IPS-20b (cell line): ENCODE measurements around the gene PLD1.

ENCODE experiments used
- H3K27ac ChIP-seq: one replicate; pipeline ENCODE4 v1.5.1; 2013; ENCODE audit warnings: low read length
- H3K27me3 ChIP-seq: 2 replicates; pipeline ENCODE4 v1.6.1; 2013; ENCODE audit warnings: mild to moderate bottlenecking, low read length, inconsistent platforms; ENCODE audit not compliant: insufficient read depth
- H3K36me3 ChIP-seq: 2 replicates; pipeline ENCODE4 v1.6.1; 2013; ENCODE audit warnings: low read depth, mild to moderate bottlenecking, inconsistent platforms, low read length, moderate library complexity; ENCODE audit not compliant: insufficient read depth
- H3K4me1 ChIP-seq: 2 replicates; pipeline ENCODE4 v1.6.1; 2013; ENCODE audit warnings: mild to moderate bottlenecking, control low read depth, inconsistent platforms, low read length, moderate library complexity; ENCODE audit not compliant: insufficient read depth
- H3K4me3 ChIP-seq: 2 replicates; pipeline ENCODE4 v1.5.1; 2013; ENCODE audit warnings: mild to moderate bottlenecking, low read length, inconsistent platforms
- H3K9ac ChIP-seq: 2 replicates; pipeline ENCODE4 v1.6.1; 2013; ENCODE audit warnings: low read depth, mild to moderate bottlenecking, inconsistent platforms, low read length, moderate library complexity
- H3K9me3 ChIP-seq: 2 replicates; pipeline ENCODE4 v1.6.1; 2013; ENCODE audit warnings: mild to moderate bottlenecking, low read depth, low read length, inconsistent platforms; ENCODE audit not compliant: insufficient read depth

The PLD1 gene

GRCh38 chr3:171811913-171812335 is 1.6 kb upstream of the PLD1 start:
- Histone ChIP-seq H3K27ac (no peak overlapping the region), H3K9ac (no peak overlapping the region), H3K4me3 (no peak overlapping the region)

GRCh38 chr3:171811295-171811912 is 1.1 kb upstream of the PLD1 start:
- no peak overlapping the region for H3K27ac ChIP-seq
- no peak overlapping the region for H3K9ac ChIP-seq
- H3K36me3 ChIP-seq: no peaks in the 10 kb centered on the region
- no peaks in the 10 kb centered on the region for H3K9me3 ChIP-seq
- no peak overlapping the region for H3K4me3 ChIP-seq
- H3K27me3 ChIP-seq: peaks cover 39% of the 10 kb centered on the region
- H3K4me1 ChIP-seq: no peaks in the 10 kb centered on the region

More at GRCh38 chr3:171811913-171812335, 1.6 kb upstream of the PLD1 start:
- Histone ChIP-seq H3K36me3 (no peaks in the 10 kb centered on the region), H3K4me1 (no peaks in the 10 kb centered on the region), H3K9me3 (no peaks in the 10 kb centered on the region), H3K27me3 (peaks cover 39% of the 10 kb centered on the region)

GRCh38 chr3:171810629-171811294 is 479 bp upstream of the PLD1 start:
- Histone ChIP-seq H3K27ac (no peak overlapping the region), H3K9me3 (no peaks in the 10 kb centered on the region), H3K4me3 (peak overlapping the region; percentile 74), H3K27me3 (peaks cover 39% of the 10 kb centered on the region), H3K36me3 (no peaks in the 10 kb centered on the region), H3K4me1 (no peaks in the 10 kb centered on the region), H3K9ac (no peak overlapping the region)

GRCh38 chr3:171809611-171809860 is 747 bp downstream of the PLD1 start:
- peaks cover 39% of the 10 kb centered on the region for H3K27me3 ChIP-seq
- no peaks in the 10 kb centered on the region for H3K4me1 ChIP-seq
- H3K9me3 ChIP-seq: no peaks in the 10 kb centered on the region
- H3K4me3 ChIP-seq: peak overlapping the region; percentile 74
- H3K27ac ChIP-seq: no peak overlapping the region
- no peaks in the 10 kb centered on the region for H3K36me3 ChIP-seq
- H3K9ac ChIP-seq: no peak overlapping the region

GRCh38 chr3:171807806-171808205 is 2.5 kb downstream of the PLD1 start:
- Histone ChIP-seq H3K4me1 (no peaks in the 10 kb centered on the region), H3K27ac (no peak overlapping the region), H3K9ac (no peak overlapping the region), H3K4me3 (no peak overlapping the region), H3K27me3 (peaks cover 39% of the 10 kb centered on the region), H3K9me3 (no peaks in the 10 kb centered on the region), H3K36me3 (no peaks in the 10 kb centered on the region)

- Histone ChIP-seq H3K4me3 (no peak overlapping the region), H3K36me3 (no peaks in the 10 kb centered on the region), H3K9me3 (no peaks in the 10 kb centered on the region), H3K27me3 (peaks cover 37% of the 10 kb centered on the region), H3K4me1 (no peaks in the 10 kb centered on the region), H3K27ac (no peak overlapping the region), H3K9ac (no peak overlapping the region)
Measured at GRCh38 chr3:171807129-171807675, 3.1 kb downstream of the PLD1 start.

GRCh38 chr3:171806200-171807128 is 3.8 kb downstream of the PLD1 start:
- Histone ChIP-seq H3K4me3 (no peak overlapping the region), H3K4me1 (no peaks in the 10 kb centered on the region), H3K27ac (no peak overlapping the region), H3K36me3 (no peaks in the 10 kb centered on the region), H3K27me3 (peaks cover 30% of the 10 kb centered on the region), H3K9ac (no peak overlapping the region), H3K9me3 (no peaks in the 10 kb centered on the region)

GRCh38 chr3:171805687-171806086 is 4.6 kb downstream of the PLD1 start:
- H3K27me3 ChIP-seq: peaks cover 22% of the 10 kb centered on the region
- no peaks in the 10 kb centered on the region for H3K36me3 ChIP-seq
- H3K27ac ChIP-seq: no peak overlapping the region
- H3K9ac ChIP-seq: no peak overlapping the region
- H3K4me3 ChIP-seq: no peak overlapping the region
- no peaks in the 10 kb centered on the region for H3K9me3 ChIP-seq
- H3K4me1 ChIP-seq: no peaks in the 10 kb centered on the region

GRCh38 chr3:171804618-171805389 is 5.5 kb downstream of the PLD1 start:
- Histone ChIP-seq H3K36me3 (no peaks in the 10 kb centered on the region), H3K9me3 (no peaks in the 10 kb centered on the region), H3K4me1 (no peaks in the 10 kb centered on the region), H3K4me3 (no peak overlapping the region), H3K27me3 (peaks cover 13% of the 10 kb centered on the region), H3K9ac (no peak overlapping the region), H3K27ac (no peak overlapping the region)

GRCh38 chr3:171803044-171803443 is 7.2 kb downstream of the PLD1 start:
- peaks cover 5% of the 10 kb centered on the region for H3K4me1 ChIP-seq
- no peaks in the 10 kb centered on the region for H3K9me3 ChIP-seq
- H3K9ac ChIP-seq: no peak overlapping the region
- no peaks in the 10 kb centered on the region for H3K36me3 ChIP-seq
- H3K4me3 ChIP-seq: no peak overlapping the region
- H3K27ac ChIP-seq: no peak overlapping the region
- no peaks in the 10 kb centered on the region for H3K27me3 ChIP-seq

- Histone ChIP-seq H3K36me3 (no peaks in the 10 kb centered on the region), H3K9ac (no peak overlapping the region), H3K9me3 (no peaks in the 10 kb centered on the region)
Measured at GRCh38 chr3:171802590-171802956, 7.7 kb downstream of the PLD1 start.

More at GRCh38 chr3:171802590-171802956, 7.7 kb downstream of the PLD1 start:
- Histone ChIP-seq H3K4me3 (no peak overlapping the region), H3K4me1 (peaks cover 9% of the 10 kb centered on the region), H3K27ac (no peak overlapping the region), H3K27me3 (no peaks in the 10 kb centered on the region)
